Hindlimb muscle (tissue), 1 donor: ENCODE data around the gene FBXW8. TPM values are rescaled to one million over a fixed set of nuclear protein-coding genes. Genes with fewer than 3 reads are reported as not detected.

ENCODE experiments used
- DNase-seq: peaks from one replicate; pipeline ENCODE4 v3.0.0-alpha.2; 2013
- polyA plus RNA-seq: library from polyadenylated mRNA; unstranded; fragments of 120-200 nt; gene quantifications from one replicate; pipeline ENCODE4 v1.2.1, GENCODE V29; 2013; ENCODE audit not compliant: insufficient read length

The FBXW8 gene
- polyA plus RNA-seq, 1 donor, result 16.3 TPM

DNA sequence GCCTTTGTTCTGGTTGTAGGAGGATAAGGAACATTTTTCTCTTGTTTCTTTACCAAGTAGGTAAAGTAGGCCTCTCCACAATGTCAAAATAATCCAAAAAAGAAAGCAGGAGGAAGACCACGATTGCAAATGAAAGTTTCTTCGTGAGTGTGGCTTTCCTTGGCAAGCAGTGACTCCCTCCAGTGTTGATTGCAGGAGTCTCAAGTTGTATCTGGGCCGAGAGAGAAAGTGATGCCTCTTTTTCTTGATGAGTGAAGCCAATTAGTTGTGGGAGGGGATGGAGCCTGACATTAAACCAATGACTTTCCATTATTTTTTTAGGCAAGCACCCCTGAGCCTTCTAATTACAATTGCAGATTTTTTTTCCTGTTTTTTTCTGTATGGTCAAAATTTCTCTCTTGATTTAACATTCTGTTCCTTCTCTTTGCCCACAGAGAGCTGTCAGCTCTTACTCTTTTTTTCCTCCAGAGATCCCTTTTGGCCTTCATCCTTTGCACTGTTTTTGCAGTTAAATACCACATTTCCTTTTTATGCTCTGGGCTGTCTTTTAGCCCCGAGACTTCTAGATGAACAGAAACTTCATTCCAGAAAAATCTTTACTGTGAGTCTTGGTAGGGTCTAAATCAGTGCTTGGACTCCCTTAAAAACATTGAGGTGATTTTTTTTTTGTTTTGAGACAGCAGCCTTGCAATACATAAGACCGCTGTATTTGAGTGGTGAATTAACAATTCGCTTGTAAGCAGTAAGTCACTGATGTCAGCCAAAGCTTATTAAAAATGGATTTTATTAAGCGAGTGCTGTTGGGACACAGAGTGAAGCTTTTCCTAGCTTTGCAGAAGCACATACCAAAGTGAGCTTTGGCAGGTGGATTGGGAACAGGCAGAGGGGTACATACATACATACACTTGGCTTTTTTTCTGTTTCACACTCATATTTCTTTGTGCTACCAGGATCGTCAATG, 15.8 kb downstream of the FBXW8 start:
- DNase-seq, result no peak

DNA sequence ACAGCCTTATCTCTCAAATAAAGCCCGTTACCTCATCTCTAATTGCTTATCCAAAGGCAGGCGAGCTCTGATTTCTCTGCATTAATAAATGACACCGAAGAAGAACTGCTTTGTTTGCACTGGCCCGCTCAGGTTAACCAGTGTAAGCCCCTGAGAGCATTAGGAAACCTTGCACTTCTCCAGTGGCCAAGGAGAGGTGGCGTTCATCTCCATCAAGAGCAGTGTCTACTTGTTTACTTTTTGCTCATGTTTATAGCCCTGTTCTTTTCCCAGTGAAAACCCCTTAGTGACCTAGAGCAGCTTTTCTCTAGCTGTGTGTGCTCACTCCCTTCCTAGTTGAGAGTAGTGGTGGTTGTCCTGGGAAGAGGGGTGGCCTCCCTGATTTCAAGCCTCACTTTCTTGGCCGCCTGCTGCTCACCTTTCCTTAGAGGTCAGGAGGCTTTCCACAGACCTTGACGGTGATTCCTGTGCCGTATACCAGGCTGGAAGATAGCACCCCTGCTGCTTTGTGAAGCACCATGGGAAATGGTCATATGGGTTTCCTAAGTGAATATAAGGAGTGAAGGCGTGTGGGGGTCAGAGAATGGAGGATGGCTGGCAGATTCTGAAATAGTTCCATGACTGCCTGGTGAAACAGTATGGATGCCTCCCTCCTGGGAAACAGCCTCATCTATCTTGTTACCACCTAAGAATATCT, 16.6 kb downstream of the FBXW8 start:
- no peak for DNase-seq

GRCh38 chr12:116928504-116928903, 17.8 kb downstream of the FBXW8 start:
- DNase-seq, result no peak

- no peak for DNase-seq
These were observed 19.1 kb downstream of the FBXW8 start for GRCh38 chr12:116929885-116930284.

DNA sequence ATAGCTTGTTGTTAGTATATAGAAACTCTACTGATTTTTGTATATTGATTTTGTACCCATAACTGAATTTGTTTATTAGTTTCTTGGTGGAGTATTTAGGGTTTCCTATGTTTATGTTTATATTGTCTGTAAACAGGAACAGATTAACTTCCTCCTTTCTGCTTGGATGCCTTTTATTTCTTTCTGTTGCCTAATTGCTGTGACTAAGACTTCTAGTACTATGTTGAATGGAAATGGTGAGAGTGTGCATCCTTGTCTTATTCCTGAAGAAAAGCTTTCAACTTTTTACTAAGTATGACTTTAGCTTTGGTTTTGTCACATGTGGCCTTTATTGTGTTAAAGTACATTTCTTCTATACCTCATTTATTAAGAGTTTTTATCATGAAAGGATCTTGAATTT, 20.9 kb downstream of the FBXW8 start:
- no peak for DNase-seq

- peak; percentile 70 for DNase-seq
These were observed 22.3 kb downstream of the FBXW8 start for GRCh38 chr12:116933091-116933490.

DNA sequence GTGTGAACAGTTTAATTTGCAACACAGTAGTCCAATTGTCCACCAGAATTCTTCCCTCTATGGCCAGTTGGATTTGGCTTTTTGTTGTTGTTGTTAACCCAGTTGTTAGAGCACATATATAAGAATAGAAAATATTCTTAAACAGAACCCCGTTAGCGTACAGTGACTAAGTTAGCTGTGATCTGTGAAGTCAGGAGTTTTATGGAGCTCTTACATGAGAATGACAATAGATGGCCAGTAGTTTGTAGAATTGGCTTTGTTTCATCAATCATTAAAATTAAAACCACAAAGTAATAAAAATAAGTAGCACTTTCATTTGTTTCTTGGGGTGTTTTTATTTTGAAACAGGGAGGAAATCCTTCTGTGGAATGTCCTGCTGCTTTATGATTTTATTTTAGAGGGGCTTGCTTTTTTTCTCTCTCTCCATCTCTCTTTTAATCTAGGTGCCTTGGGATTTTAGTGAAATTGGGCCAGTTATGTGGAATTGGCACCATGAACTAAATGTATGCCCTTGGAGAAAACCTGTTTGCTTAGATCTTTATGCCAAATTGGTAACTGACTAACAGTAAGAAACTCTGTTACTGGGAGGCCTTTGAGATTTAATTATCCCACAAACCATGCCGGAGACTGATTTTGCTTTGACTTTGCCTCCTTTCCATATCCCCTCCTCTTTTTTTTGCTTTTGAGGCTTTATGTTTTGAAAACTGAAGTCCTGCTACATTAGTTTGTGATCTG, 22.9 kb downstream of the FBXW8 start:
- no peak for DNase-seq

DNA sequence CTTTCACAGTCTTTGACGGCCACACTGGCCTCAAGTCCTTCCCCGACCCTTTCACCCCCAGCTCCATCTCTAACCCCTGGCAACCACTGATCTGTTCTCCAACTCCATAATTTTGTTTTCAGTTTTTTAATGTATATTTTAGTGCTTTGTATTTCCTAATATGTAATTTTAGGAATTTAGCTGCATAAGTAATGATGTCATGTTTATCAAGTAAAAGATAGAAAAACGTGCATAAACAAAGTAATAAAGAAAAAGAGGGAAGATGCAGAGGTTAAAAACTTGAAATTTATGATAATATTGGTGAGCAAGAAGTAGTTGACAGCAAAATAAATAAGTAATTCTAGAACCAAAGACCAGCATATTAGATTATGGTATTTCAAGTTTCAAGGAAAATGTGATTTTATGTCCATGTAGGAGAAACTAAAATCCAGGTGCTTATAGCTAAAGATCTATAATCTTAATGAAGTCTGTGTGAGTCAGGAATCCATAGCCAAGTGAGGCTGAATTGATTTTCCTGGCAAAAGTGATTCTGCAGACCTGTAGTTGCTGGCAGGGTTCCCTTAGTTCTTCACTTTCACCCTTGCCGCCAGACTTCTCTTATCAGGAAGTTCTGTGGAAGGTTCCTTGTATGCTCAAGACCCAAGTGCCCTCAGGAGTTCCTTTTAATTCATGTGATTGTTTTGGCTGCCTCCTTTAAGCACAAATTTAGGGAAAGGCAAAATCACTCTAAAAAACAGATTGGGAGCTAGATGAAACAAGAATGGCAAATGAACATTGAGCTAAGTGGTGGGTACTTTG, 24.4 kb downstream of the FBXW8 start:
- no peak for DNase-seq

- DNase-seq, result peak; percentile 45
These were observed 26.9 kb downstream of the FBXW8 start for GRCh38 chr12:116937640-116938039.

DNA sequence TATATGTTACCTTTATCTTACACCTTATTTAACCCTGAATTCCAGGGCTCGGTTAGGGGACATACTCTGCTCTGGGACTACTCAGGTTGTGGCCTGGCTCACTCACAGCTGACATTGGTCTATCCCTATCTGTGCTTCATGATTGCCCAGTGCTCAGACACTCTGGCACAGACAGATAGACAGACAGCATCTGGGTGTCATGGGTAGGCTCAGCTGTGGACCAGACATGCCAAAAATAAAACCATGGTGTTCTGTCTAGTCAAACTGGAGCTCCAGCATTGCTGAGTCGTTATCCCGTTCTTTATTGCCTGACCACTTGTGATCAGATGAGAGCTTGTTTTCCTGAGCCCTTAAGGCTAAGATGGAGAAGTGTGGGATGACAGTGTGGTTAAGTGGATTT, 29.0 kb downstream of the FBXW8 start:
- no peak for DNase-seq

- DNase-seq, result no peak
These were observed 30.4 kb downstream of the FBXW8 start for GRCh38 chr12:116941188-116941587.

- DNase-seq, result no peak
These were observed 32.9 kb downstream of the FBXW8 start for GRCh38 chr12:116943419-116944372.

GRCh38 chr12:116945886-116946550, 35.3 kb downstream of the FBXW8 start:
- no peak for DNase-seq

DNA sequence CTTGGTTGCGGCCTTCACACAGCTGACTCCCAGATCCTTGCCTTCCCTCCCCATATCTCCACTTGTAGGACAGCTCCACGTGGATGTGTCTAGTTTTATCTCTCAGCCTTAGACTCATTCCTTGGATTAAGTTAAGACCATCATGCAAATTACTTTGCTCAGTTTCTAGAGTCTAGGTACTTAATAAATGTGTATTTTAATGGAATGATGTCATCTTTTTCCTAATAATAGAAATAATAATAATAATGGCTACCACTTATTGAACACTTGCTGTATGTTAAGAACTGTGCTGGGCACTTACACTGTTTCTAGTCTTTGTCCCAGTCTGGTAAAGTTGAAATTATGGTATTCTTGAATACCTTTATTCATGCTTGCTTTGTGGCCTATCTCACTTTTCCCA, 37.5 kb downstream of the FBXW8 start:
- DNase-seq, result no peak

DNA sequence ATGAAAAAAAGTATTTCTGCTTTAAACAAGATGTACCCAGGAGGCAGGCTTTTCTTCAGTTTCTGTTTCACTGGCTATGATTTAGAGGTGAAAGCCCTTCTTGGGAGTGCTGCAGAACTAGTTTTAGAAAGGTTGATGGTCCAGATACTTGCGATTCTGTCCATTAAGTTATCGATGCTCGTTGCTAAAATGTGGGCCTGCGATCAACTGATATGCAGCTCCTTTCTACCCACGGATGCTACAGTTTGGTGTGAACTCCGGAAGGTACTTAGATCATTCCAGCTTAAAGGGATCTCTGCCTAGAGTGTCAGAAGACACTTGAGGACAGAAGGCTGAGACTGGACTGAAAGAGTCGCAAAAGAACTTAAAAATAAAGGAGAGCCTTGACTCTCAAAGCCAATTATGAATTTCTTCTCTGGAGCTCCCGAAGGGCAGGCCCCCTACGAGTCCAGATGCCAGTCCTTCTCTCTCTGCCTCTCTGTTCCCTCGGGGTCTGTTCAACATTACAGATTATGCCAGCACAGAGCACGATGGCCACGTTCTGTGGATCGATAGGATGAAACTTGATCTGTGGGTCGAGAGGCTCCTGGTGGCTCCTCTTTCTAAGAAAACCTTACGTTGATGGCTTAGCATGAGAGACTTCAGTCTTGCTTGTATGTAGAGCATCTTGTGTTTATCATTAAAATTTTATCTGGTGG, 40.0 kb downstream of the FBXW8 start:
- no peak for DNase-seq

DNA sequence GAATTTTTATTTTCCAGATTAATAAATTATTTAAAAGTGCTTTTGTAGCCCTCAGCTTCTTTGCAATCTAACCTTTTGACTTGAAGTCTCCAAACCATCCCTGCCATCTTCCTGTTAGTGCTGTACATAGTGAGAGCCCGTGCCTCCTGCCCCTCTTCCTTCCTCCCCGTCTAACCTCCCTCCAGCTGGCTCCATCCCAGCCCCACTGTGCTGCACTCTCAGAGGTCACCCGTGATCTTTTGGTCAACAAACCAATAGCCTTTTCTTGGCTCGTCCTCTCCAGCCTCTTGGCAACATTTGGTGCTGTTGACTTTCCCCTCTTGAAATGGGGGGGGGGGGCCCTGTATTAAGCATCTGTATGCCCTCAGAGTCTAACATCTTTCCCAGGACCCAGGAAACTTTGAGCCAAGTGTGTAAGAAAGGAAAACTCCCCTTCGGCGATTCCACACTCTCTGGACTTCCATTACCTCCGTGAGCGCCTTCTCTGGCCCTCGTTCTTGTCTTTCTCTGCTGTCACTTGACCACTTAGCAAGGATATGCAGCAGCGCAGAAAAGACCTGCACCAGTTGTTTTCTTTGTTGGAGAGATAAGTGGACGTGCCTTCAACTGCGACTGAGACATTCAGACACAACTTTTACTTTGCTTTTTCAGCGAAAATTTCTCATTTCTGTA, 44.1 kb downstream of the FBXW8 start:
- DNase-seq, result no peak

- no peak for DNase-seq
These were observed 44.8 kb downstream of the FBXW8 start for GRCh38 chr12:116955382-116956021.

DNA sequence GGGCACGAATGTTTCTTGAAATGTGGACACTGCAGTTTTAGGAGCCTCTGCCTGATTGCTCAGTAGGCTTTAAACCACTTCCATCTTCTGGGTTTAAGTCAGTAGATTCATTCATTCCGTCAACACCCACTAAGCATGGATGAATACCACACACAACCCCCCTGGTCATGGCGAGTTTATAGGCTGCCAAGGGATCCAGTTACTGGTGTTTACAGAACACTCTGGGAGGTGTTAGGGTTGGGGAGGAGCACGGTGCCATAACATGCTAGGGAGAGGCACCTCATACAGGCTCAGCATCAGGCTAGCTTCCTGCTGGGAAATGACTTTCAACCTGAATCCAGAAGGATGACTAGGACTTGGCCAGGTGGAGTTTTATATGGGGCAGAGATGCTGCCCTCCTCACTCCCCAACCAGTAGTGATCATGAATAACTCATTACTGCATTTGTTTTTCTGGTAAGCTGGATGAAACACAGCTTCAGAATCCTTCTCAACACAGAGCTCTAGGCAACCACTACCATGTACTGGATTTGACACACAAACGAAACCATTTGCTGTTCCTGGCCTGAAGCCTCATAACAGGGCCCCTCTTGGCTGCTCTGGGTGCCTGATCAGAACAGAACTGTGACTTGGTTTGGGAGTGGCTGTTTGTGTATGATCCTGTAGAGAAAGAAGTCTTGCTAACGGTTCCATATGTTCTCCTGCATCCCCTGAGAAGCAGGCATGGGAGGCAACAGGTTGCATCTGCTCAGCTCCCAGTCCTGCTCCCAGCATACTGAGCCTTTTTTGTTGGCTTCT, 47.9 kb downstream of the FBXW8 start:
- no peak for DNase-seq
